ENCODE measurements around the gene DDX56.

DDX56 gene

DNA sequence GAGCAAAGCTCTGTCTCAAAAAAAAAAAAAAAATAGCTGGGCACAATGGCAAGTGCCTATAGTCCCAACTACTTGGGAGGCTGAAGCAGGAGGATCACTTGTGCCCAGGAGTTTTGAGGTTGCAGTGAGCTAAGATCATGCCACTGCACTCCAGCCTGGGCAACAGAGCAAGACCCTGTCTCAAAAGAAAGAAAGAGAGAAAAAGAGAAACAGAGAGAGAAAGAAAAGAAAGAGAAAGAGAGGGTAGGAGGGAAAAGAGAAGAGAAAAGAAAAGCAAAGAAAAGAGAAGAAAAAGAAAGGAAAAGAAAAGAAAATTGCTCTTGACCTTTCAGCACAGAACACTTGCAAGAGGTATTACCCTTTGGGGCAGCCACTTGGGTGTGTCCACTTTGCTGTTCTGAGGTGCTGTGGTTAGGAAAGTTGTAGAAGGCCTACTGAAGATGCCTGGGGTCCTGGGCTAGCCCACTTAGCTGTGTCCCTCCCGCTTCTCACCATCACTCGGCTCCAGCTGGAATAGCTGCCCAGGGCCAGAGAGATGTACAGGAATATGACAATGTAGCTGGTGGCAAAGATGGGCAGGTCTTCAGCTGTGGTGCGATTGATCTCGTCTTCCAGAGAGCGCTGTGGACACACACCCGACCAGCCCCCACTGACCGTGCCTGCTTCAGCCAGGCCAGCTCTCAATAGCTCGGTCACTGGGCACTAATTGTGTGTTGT, 38.2 kb downstream of the DDX56 start:
- DNase-seq (ENCODE audit: low spot score) = no peak

DNA sequence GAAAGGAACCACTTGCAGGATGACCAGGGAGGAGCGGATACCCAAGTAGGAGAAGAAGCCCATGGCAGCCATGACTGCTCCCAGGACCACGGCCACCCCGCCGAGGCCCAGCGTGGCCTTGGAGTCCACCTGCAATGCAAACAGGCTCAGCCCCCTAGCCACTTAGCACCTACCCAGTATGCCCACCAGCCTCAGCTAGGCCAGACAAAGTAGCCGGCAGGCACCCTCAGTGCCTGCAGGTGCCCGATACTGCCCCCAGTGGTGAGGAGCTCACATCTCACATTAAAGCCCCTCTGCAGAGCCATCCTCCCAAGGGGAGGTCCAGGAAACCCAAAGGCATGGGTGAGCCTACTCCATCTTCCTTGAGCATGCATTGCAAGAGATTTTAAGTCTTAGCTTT, 39.2 kb downstream of the DDX56 start:
- no peak for DNase-seq (ENCODE audit: low spot score)

DNA sequence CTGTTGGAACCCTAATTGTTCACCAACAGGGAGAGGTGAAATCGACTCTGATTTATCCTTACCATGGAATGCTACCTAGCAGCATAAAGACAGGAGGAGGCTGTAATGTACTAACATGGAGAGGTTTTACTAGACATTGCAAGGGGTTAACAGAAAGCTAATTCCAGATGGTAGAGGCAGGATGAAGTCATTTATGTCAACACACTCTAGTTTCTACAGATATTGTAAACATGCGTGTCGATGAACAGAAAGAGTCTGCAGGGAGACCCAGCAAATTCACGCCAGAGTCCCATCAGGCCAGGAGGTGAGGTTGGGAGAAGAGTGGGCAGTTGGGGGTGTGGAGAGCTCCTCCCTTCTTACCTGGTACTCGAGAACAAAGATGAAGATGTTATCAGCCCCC, 39.6 kb downstream of the DDX56 start:
- DNase-seq (ENCODE audit: low spot score) = no peak

DNA sequence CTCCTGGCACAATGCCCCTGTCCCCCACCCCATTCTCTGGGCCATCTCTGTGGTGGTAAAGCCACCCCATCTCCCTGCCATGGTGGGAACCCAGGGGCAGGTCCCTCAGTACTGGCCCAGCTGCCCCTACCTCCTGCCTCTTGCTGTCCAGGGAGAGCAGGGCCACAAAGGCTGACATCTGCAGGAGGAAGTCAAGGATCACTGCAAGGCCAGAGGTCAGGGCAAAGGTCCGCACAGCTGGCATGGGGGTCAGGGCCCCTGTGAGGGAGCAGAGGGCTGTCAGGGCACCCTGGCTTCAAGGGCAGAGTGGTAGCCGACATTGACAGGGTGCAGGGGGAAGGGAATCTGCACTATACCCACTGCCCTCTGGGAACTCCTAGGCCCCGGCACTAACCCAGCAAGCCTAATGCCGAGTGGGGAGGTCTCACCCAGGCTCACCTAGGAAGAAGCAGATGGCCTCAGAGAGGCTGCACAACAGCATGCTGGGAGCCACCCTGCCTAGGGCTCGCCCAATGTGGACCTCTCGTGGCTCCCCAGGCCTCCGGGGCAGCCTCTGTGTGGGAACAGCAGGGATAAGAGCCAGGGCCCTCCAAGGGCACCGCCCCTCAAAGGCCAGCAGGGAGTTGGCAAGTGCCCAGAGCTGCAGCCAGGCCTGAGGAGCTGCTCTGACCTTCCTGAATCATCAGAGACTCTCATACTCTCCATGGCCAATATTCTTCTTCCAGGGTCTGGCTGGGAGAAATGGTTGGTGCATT, 40.2 kb downstream of the DDX56 start:
- DNase-seq (ENCODE audit: low spot score) = no peak

DNA sequence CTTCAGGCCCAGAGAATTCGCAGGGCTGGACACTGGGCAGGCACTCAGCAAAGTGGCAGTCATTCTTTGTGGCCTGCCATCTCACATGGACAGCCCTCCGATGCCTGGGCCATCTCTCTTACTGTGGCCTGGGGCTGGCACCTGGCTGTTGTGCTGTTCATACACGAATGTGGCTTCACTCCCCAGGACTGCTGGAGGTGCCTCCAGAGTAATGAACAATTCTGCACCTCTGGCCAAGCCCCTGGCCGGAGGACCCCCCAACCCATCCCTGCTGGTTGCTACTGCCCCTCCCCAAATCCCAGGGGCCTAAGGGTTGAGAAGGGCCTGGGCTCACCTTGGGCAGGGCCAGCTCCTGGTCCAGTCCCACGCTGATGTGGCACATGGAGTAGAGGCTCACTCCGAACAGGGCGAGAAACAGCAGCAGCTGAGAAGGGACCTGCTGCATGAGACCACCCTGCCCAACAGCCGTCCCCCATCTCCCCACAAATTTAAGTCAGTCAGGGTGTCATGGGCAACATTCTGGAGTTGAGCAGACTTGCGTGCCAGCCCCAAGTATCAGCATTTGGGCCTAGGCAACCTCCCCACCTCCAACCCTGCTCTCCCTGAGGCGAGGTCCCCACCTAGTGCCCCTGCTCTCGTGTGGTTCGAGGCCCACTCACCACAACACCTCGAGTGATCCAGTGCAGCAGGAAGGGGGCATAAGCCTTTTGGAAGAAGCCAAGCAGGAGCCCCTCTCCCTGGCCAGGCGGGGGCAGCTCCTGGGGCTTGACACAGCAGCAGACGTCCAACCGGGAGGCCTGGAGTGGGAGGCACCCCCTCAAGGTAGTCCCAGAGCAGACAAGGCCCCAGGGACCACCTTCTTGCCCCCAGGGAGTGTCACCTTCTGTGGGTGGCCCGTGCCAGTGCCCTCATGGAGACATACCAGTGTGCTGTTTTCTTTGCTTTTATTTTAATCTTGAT, 42.0 kb downstream of the DDX56 start:
- no peak for DNase-seq (ENCODE audit: low spot score)

DNA sequence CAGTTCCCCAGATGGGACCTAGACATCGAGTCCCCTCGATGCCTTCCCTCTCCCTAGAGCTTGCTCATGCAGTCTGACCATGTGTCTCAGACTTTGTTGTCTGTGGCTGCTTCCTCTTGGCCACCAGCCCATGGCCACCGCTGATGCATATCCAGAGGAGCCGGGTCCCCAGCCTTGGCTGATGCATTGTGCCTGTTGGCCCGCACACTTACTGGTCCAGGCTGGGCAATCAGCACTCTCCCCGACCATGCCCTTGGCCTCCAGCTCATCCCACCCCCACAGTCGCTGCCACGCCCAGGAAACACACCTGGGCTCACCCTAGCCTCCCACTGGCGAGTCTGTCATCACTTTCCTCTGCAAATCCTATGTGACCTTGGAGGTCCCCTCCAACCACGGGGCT, 42.7 kb downstream of the DDX56 start:
- no peak for DNase-seq (ENCODE audit: low spot score)

DNA sequence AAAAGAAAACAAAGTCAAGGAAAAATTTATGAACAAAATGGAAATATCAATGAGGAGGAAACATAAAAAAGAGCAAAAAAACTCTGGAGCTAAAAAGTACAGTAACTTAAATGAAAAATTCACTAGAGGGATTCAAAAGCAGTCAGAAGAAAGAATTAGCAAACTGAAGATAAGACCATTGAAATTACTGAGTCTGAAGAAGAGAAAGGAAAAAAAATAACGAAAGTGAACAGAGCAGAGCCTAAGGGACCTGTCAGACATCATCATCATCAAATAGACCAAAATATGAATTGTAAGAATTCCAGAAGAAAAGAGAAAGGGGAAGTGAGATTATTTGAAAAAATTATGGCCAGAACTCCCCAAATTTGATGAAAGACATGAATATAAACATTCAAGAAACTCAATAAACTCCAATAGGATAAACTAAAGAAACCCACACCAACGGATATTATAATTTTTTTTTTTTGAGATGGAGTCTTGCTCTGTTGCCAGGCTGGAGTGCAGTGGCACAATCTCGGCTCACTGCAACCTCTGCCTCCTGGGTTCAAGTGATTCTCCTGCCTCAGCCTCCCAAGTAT, 48.8 kb downstream of the DDX56 start:
- no peak for DNase-seq (ENCODE audit: low spot score)

DNA sequence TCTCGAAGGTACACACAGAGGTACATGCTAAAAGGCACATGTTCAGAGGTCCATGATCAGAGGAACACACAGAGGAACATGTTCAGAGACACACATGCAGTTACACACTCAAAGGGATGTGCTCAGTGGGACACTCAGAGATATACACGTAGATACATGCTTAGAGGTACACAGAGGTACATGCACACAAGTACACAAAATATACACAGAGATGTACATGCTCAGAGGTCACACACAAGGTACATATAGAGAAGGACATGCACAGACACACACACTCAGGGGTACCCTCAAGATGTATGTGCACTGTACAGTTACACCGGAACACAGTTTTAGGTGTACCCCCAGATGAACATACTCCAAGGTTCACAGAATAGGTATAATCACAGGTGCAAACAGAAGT, 51.4 kb downstream of the DDX56 start:
- DNase-seq (ENCODE audit: low spot score) = no peak

DNA sequence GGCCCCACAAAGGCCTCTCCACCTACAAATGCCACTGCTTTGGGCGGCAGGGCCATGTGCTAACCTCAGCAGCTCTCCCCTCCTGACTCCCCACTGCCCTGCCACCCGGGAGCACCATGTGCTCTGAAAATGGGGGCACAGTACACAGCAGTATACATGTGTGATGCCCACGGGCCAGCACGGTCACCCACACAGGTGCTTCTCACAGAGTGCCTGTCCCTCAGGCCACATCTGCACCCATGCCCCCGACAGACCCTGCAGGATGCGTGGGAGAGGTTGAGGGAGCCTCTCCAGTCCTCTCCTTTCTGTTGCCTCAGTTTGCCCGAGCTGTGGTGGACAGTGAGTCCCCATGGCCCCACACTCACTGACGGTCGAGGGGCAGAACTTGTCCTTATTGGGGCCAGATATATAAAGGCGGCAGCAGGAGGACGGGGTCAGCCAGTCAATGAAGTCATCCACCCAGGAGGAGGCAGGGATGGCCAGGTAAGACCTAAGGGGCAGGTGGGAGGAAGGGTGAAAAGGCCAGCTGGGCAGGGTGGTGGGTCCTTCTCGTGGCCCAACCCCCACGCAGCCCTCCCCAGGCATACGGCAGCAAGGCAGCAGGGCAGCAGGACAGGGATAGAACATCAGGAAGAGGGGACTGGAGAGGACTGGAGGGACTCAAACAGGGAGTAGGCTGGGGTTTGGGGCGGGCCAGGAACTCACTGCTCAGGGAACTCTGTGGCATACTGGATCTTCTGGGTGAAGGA, 52.2 kb downstream of the DDX56 start:
- no peak for DNase-seq (ENCODE audit: low spot score)

DNA sequence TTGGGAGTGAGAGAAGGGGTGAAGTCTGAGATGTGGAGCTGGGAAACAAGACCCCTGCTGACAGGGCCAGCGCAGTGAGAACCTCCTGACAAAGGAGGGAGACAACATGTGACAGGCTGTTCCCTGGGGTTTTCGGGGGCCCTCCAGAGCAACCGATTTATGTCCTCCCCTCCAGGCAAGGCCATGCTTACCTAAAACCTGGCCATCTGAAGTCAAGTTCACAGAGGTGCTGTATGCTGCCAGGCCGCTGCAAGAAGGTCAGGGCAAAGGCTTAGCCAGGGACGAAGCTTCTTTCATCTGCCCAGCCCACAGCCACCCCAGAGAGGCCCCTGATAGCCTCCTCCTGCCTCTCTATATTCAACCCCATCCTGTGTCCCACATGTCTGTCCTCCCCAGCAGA, 53.1 kb downstream of the DDX56 start:
- DNase-seq (ENCODE audit: low spot score) = no peak

DNA sequence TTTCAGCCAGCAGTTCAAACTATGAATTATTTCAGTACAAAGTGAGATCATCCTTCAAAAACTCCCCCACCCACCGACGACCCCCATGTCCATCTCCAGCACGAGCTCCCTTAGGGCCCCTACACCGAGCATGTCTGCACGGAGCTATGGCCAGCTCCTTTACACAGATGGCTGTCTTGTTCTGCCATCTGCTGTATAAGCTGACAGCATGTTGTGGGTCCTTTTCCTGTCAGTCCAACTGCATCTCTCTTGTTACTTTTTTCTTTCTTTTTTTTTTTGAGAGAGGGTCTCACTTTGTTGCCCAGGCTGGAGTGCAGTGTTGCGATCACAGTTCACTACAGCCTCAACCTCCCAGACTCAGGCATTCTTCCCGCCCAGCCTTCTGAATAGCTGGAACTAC, 54.2 kb downstream of the DDX56 start:
- DNase-seq (ENCODE audit: low spot score) = no peak

DNA sequence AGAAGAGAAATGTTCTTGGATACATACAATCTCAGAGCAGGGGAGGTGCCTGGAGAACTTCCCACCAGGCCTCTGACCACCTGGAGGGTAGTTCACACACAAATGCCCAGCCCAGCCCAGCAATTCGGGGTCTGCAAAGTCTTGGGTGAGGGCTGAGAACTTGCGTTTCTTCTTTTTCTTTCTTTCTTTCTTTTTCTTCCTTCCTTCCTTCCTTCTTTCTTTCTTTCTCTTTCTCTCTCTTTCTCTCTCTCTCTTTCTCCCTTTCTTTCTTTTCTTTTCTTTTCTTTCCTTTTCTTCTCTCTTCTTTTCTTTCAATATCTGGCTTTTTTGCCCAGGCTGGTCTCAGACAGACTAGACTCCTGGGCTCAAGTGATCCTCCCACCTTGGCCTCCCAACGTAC, 54.9 kb downstream of the DDX56 start:
- DNase-seq (ENCODE audit: low spot score) = no peak

DNA sequence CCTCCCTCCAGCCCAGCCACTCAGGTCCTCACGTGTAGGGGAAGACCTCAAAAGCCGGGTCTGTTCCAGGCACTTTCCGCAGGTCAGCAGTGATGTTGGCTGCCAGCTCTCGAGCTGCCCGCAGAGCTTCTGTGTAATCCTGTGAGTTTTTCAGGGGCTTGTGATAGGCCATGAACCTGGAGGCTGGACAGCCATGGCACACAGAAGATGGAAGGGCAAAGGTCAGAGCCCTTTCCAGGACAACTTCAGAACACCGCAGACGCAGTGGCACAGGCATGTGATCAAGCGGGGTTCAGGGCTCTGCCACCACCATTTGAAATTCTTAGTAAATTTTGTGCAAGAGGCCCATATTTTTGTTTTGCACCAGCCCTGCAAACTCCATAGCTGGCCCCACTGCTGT, 56.5 kb downstream of the DDX56 start:
- no peak for DNase-seq (ENCODE audit: low spot score)

Measured in Ammon's horn (tissue), 1 donor.